CD14-positive monocyte (primary cell): ENCODE measurements around the gene PDE6C. TPM values are rescaled to one million over a fixed set of nuclear protein-coding genes. Genes with fewer than 3 reads are reported as not detected.

Experiments used
- DNase-seq, 3 donors: peaks; one replicate each; pipeline ENCODE4 v3.0.0-alpha.2; 2011 to 2022
- H2AFZ ChIP-seq: 2 replicates; pipeline ENCODE4 v1.6.0; 2012; ENCODE audit warnings: mild to moderate bottlenecking, low read depth, low read length, inconsistent platforms; ENCODE audit not compliant: insufficient read depth, poor library complexity, severe bottlenecking
- H3K27ac ChIP-seq, 2 donors: 1 replicate in 1 of 2; 2 replicates in 1 of 2; pipeline ENCODE4 v1.5.1; 2012 to 2013; ENCODE audit warnings: low read length in 2 of 2, control low read depth in 1 of 2, inconsistent platforms in 1 of 2, low read depth in 1 of 2, mild to moderate bottlenecking in 1 of 2
- H3K27me3 ChIP-seq, 2 donors: one replicate each; pipeline versions ENCODE4 v1.6.0 to v1.6.1; 2011 to 2013; ENCODE audit warnings: low read length in 2 of 2; ENCODE audit not compliant: control insufficient read depth in 2 of 2, insufficient read depth in 2 of 2
- H3K36me3 ChIP-seq, 2 donors: replicated peaks in 1 of 2; 1 replicate in 1 of 2; 2 replicates in 1 of 2; pipeline versions ENCODE4 v1.5.1 to v1.6.1; 2012 to 2013; ENCODE audit warnings: low read length in 2 of 2, control low read depth in 1 of 2, inconsistent platforms in 1 of 2, mild to moderate bottlenecking in 1 of 2; ENCODE audit not compliant: insufficient read depth in 2 of 2, control insufficient read depth in 1 of 2
- H3K4me1 ChIP-seq, 2 donors: 1 replicate in 1 of 2; 2 replicates in 1 of 2; pipeline versions ENCODE4 v1.5.1 to v1.6.1; 2012 to 2013; ENCODE audit warnings: low read length in 2 of 2, control low read depth in 1 of 2, inconsistent platforms in 1 of 2, mild to moderate bottlenecking in 1 of 2, moderate library complexity in 1 of 2; ENCODE audit not compliant: insufficient read depth in 2 of 2, control insufficient read depth in 1 of 2
- H3K4me2 ChIP-seq: replicated peaks from 2 replicates; pipeline ENCODE3; 2012; ENCODE audit warnings: low read length, moderate library complexity, mild to moderate bottlenecking; ENCODE audit not compliant: poor library complexity, severe bottlenecking; ENCODE audit errors: extremely low read depth
- H3K4me3 ChIP-seq, 3 experiments: fragments of 200-600 bp in 1 of 3; sonication (generic) in 1 of 3; replicated peaks in 1 of 3; 1 replicate in 2 of 3; 2 replicates in 1 of 3; pipeline ENCODE4 v1.5.1; 2011 to 2013; ENCODE audit warnings: low read length in 3 of 3, mild to moderate bottlenecking in 3 of 3, control low read depth in 2 of 3, low read depth in 2 of 3, inconsistent platforms in 1 of 3, moderate library complexity in 1 of 3
- H3K79me2 ChIP-seq: 2 replicates; pipeline ENCODE4 v1.6.0; 2012; ENCODE audit warnings: mild to moderate bottlenecking, control low read depth, inconsistent platforms, low read length, moderate library complexity; ENCODE audit not compliant: insufficient read depth
- H3K9ac ChIP-seq: 2 replicates; pipeline ENCODE4 v1.6.0; 2017; ENCODE audit warnings: low read length, mild to moderate bottlenecking; ENCODE audit not compliant: insufficient read depth, poor library complexity, severe bottlenecking
- H3K9me3 ChIP-seq, 2 donors: replicated peaks in 1 of 2; 1 replicate in 1 of 2; 2 replicates in 1 of 2; pipeline versions ENCODE4 v1.5.1 to v1.6.1; 2012 to 2013; ENCODE audit warnings: low read length in 2 of 2, control low read depth in 1 of 2; ENCODE audit not compliant: control insufficient read depth in 1 of 2, insufficient read depth in 1 of 2
- H4K20me1 ChIP-seq: 2 replicates; pipeline ENCODE4 v1.6.0; 2012; ENCODE audit warnings: mild to moderate bottlenecking, low read length, control low read depth, moderate library complexity; ENCODE audit not compliant: insufficient read depth
- H3K27ac Mint-ChIP-seq, 7 donors: one replicate each; pipeline ENCODE4 v1.8.0; 2020; ENCODE audit warnings: mild to moderate bottlenecking in 7 of 7, mixed read lengths in 7 of 7, moderate library complexity in 6 of 7, inconsistent platforms in 2 of 7
- H3K27me3 Mint-ChIP-seq, 3 donors: one replicate each; pipeline ENCODE4 v1.8.0; 2021 to 2022; ENCODE audit warnings: low read depth in 3 of 3, mild to moderate bottlenecking in 3 of 3, mixed read lengths in 3 of 3, moderate library complexity in 3 of 3, inconsistent platforms in 1 of 3
- H3K36me3 Mint-ChIP-seq, 2 donors: one replicate each; pipeline ENCODE4 v1.8.0; 2020; ENCODE audit warnings: mixed read lengths in 2 of 2, inconsistent platforms in 1 of 2, mild to moderate bottlenecking in 1 of 2
- H3K4me1 Mint-ChIP-seq: one replicate; pipeline ENCODE4 v1.8.0; 2020; ENCODE audit warnings: mild to moderate bottlenecking, mixed read lengths
- H3K4me3 Mint-ChIP-seq, 2 donors: one replicate each; pipeline ENCODE4 v1.8.0; 2020; ENCODE audit warnings: mild to moderate bottlenecking in 2 of 2, mixed read lengths in 2 of 2, moderate library complexity in 1 of 2
- H3K9me3 Mint-ChIP-seq, 7 donors: one replicate each; pipeline ENCODE4 v1.8.0; 2020 to 2022; ENCODE audit warnings: mixed read lengths in 7 of 7, mild to moderate bottlenecking in 6 of 7, moderate library complexity in 6 of 7, inconsistent platforms in 2 of 7
- WGBS: methylation state at CpG from one replicate; pipeline ENCODE4 v1.1.5; 2013; ENCODE audit warnings: missing lambda C conversion rate; ENCODE audit not compliant: insufficient coverage; 5-methylcytosine and 5-hydroxymethylcytosine counted together
- intact Hi-C, 2 donors: fragments of 100-400 bp; cut with micrococcal nuclease; formaldehyde crosslinking; loops; one replicate each; pipeline versions ENCODE4 v1.15.0 to v1.15.1; 2023
- polyA plus RNA-seq, 3 donors: library from polyadenylated mRNA; depleted of rRNA in 1 of 3; unstranded in 2 of 3; stranded (reverse) in 1 of 3; fragments of 300-500 nt in 2 of 3; fragments of >200 nt in 1 of 3; fragmentation: Illumina TruSeq in 2 of 3; gene quantifications; 1 replicate in 2 of 3; 2 replicates in 1 of 3; pipeline ENCODE4 v1.2.3, GENCODE V29; 2012 to 2021
- TF ChIP-seq, protein P1 (sequence below): fragments of 200-600 bp; IDR thresholded peaks from one replicate; pipeline ENCODE4 v1.8.0; 2022; ENCODE audit warnings: antibody characterized with exemption, mild to moderate bottlenecking

The PDE6C gene
- polyA plus RNA-seq, 3 donors = not detected

GRCh38 chr10:93652857-93653256 is 40.5 kb downstream of the PDE6C start:
- Histone ChIP-seq H3K79me2 (no peaks in the 10 kb centered on the region), H3K4me1 (no peaks in the 10 kb centered on the region), H3K9me3 (peaks cover 7 to 8% of the 10 kb centered on the region in 2 donors), H3K4me3 (no peak overlapping the region), H3K27ac (no peak overlapping the region), H3K4me2 (no peak overlapping the region), H3K9ac (no peak overlapping the region), H2AFZ (no peak overlapping the region), H3K36me3 (no peaks in the 10 kb centered on the region), H3K27me3 (no peaks in the 10 kb centered on the region), H4K20me1 (no peaks in the 10 kb centered on the region)
- Mint-ChIP-seq H3K27ac (no peak overlapping the region), H3K4me3 (no peak overlapping the region), H3K9me3 (peaks cover 6 to 16% (median 9%) of the 10 kb centered on the region in 7 donors), H3K36me3 (peaks cover 0 to 2% of the 10 kb centered on the region in 2 donors), H3K4me1 (no peaks in the 10 kb centered on the region), H3K27me3 (peaks cover 1 to 2% (median 2%) of the 10 kb centered on the region in 3 donors)
- intact Hi-C loops = no loop called here
- DNase-seq = no peak
- TF ChIP-seq, protein P1, sequence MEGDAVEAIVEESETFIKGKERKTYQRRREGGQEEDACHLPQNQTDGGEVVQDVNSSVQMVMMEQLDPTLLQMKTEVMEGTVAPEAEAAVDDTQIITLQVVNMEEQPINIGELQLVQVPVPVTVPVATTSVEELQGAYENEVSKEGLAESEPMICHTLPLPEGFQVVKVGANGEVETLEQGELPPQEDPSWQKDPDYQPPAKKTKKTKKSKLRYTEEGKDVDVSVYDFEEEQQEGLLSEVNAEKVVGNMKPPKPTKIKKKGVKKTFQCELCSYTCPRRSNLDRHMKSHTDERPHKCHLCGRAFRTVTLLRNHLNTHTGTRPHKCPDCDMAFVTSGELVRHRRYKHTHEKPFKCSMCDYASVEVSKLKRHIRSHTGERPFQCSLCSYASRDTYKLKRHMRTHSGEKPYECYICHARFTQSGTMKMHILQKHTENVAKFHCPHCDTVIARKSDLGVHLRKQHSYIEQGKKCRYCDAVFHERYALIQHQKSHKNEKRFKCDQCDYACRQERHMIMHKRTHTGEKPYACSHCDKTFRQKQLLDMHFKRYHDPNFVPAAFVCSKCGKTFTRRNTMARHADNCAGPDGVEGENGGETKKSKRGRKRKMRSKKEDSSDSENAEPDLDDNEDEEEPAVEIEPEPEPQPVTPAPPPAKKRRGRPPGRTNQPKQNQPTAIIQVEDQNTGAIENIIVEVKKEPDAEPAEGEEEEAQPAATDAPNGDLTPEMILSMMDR = no peak
- no CpG with 5 or more reads among the region's 1 CpG for WGBS

DNA sequence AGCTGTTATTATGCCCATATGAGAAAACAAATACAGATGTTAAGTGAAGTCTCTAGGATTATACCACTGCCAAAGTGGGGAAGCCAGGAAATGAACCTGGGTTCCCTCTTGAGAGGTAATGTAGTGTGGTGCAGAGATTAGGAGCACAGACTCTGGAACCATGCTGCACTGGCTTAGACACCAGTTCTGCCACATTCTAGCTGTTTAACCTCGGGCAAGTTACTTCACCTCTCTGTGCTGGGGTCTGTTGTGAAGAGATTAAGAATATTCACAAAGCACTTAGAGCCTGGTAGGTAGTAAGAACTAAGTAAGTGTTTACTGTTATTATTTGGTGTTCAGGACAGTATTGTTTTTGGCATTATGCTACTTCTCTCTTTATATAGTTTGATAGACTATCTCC is 41.9 kb downstream of the PDE6C start:
- WGBS = no CpG with 5 or more reads among the region's 1 CpG
- H3K79me2 ChIP-seq = no peaks in the 10 kb centered on the region
- H3K4me1 ChIP-seq = no peaks in the 10 kb centered on the region
- no peak overlapping the region for H3K4me3 ChIP-seq
- H3K4me1 Mint-ChIP-seq = no peaks in the 10 kb centered on the region
- no peak overlapping the region for H3K4me2 ChIP-seq
- no peaks in the 10 kb centered on the region for H3K27me3 ChIP-seq
- H3K27ac ChIP-seq = no peak overlapping the region
- H3K36me3 Mint-ChIP-seq = peaks cover 2 to 3% of the 10 kb centered on the region in 2 donors
- H3K4me3 Mint-ChIP-seq = no peak overlapping the region
- no peak for DNase-seq
- H2AFZ ChIP-seq = no peak overlapping the region
- peaks cover 6 to 16% (median 9%) of the 10 kb centered on the region in 7 donors for H3K9me3 Mint-ChIP-seq
- TF ChIP-seq, protein P1 = no peak
- H3K9ac ChIP-seq = no peak overlapping the region
- intact Hi-C loops = no loop called here
- H3K27ac Mint-ChIP-seq = no peak overlapping the region
- peaks cover 1 to 2% (median 2%) of the 10 kb centered on the region in 3 donors for H3K27me3 Mint-ChIP-seq
- H3K36me3 ChIP-seq = no peaks in the 10 kb centered on the region
- peaks cover 7 to 8% of the 10 kb centered on the region in 2 donors for H3K9me3 ChIP-seq
- H4K20me1 ChIP-seq = no peaks in the 10 kb centered on the region
